GM23338 (cell line): ENCODE data around the gene REELD1. TPM values are rescaled to one million over a fixed set of nuclear protein-coding genes. Genes with fewer than 3 reads are reported as not detected.

ENCODE experiments used
- ATAC-seq: fragments of 200-7000 bp; cut with Tn5 transposase; 3 replicates; pipeline ENCODE4 v1.9.1; 2020
- DNase-seq: peaks from one replicate; pipeline ENCODE4 v3.0.0-alpha.2; 2015; ENCODE audit warnings: low spot score
- H2AFZ ChIP-seq: fragments of 200-600 bp; sonication (generic); 2 replicates; pipeline ENCODE4 v1.8.0; 2016; ENCODE audit warnings: antibody characterized with exemption, mild to moderate bottlenecking, moderate library complexity
- H3F3A ChIP-seq: fragments of 200-600 bp; sonication (generic); replicated peaks from 2 replicates; pipeline ENCODE4 v1.8.0; 2017; ENCODE audit warnings: antibody characterized with exemption, mixed run types, low read depth
- H3K27ac ChIP-seq: fragments of 200-600 bp; sonication (generic); 2 replicates; pipeline ENCODE4 v1.6.1; 2016; ENCODE audit warnings: low read depth
- H3K27me3 ChIP-seq: fragments of 200-600 bp; sonication (generic); 2 replicates; pipeline ENCODE4 v1.8.0; 2016; ENCODE audit warnings: mild to moderate bottlenecking, mixed run types, moderate library complexity; ENCODE audit not compliant: insufficient read depth
- H3K36me3 ChIP-seq: fragments of 200-600 bp; sonication (generic); 2 replicates; pipeline ENCODE4 v1.8.0; 2016; ENCODE audit warnings: mild to moderate bottlenecking; ENCODE audit not compliant: insufficient read depth
- H3K4me1 ChIP-seq: fragments of 200-600 bp; sonication (generic); 2 replicates; pipeline ENCODE4 v1.8.0; 2016; ENCODE audit warnings: mild to moderate bottlenecking, moderate library complexity; ENCODE audit not compliant: insufficient read depth
- H3K4me2 ChIP-seq: fragments of 200-600 bp; sonication (generic); 2 replicates; pipeline ENCODE4 v1.7.1; 2017; ENCODE audit warnings: mixed run types
- H3K4me3 ChIP-seq: fragments of 200-600 bp; sonication (generic); 2 replicates; pipeline ENCODE4 v1.6.1; 2016; ENCODE audit warnings: mixed run types
- H3K79me2 ChIP-seq: fragments of 200-600 bp; sonication (generic); replicated peaks from 2 replicates; pipeline ENCODE4 v1.8.0; 2017; ENCODE audit warnings: mild to moderate bottlenecking; ENCODE audit not compliant: insufficient read depth
- H3K9me2 ChIP-seq: fragments of 200-600 bp; sonication (generic); 2 replicates; pipeline ENCODE4 v1.8.0; 2017; ENCODE audit not compliant: insufficient read depth
- H4K20me1 ChIP-seq: fragments of 200-600 bp; sonication (generic); replicated peaks from 2 replicates; pipeline ENCODE4 v1.8.0; 2017; ENCODE audit warnings: mild to moderate bottlenecking; ENCODE audit not compliant: insufficient read depth
- H3K27ac Mint-ChIP-seq: 2 replicates; pipeline ENCODE4 v1.8.0; 2020; ENCODE audit warnings: inconsistent platforms, mild to moderate bottlenecking, moderate library complexity, mixed read lengths
- H3K27me3 Mint-ChIP-seq: 3 replicates; pipeline ENCODE4 v1.8.0; 2022; ENCODE audit warnings: low read depth, mild to moderate bottlenecking, moderate library complexity, mixed read lengths, inconsistent platforms; ENCODE audit not compliant: insufficient read depth, poor library complexity
- H3K36me3 Mint-ChIP-seq: 3 replicates; pipeline ENCODE4 v1.8.0; 2021; ENCODE audit warnings: low read depth, mild to moderate bottlenecking, inconsistent platforms, moderate library complexity, mixed read lengths
- H3K4me1 Mint-ChIP-seq: 3 replicates; pipeline ENCODE4 v1.8.0; 2020; ENCODE audit warnings: mild to moderate bottlenecking, inconsistent platforms, mixed read lengths
- H3K4me3 Mint-ChIP-seq: 3 replicates; pipeline ENCODE4 v1.8.0; 2021; ENCODE audit warnings: moderate library complexity, mild to moderate bottlenecking, inconsistent platforms, mixed read lengths
- H3K9me3 Mint-ChIP-seq: 3 replicates; pipeline ENCODE4 v1.8.0; 2020; ENCODE audit warnings: moderate library complexity, mild to moderate bottlenecking, inconsistent platforms, mixed read lengths
- CREB1 ChIP-seq: fragments of 250-450 bp; sonication (Bioruptor Pico); IDR thresholded peaks from 2 replicates; pipeline ENCODE4 v1.5.0; 2020; ENCODE audit warnings: low read depth, mild to moderate bottlenecking, moderate library complexity
- CTCF ChIP-seq, 2 experiments: fragments of 200-600 bp in 1 of 2; sonication (generic) in 1 of 2; conservative IDR thresholded peaks; 2 replicates each; pipeline versions ENCODE4 v1.5.1 to v1.6.1; 2016 to 2017; ENCODE audit warnings: antibody characterized with exemption in 2 of 2, low read depth in 2 of 2, mild to moderate bottlenecking in 2 of 2, moderate library complexity in 1 of 2
- EZH2phosphoT487 ChIP-seq: fragments of 200-600 bp; sonication (generic); IDR thresholded peaks from one replicate; pipeline ENCODE4 v1.8.1; 2018; ENCODE audit warnings: antibody characterized with exemption; ENCODE audit not compliant: unreplicated experiment
- NANOG ChIP-seq: IDR thresholded peaks from 2 replicates; pipeline ENCODE4 v1.6.1; 2016; ENCODE audit warnings: antibody characterized with exemption, borderline replicate concordance
- POLR2AphosphoS5 ChIP-seq: IDR thresholded peaks from 2 replicates; pipeline ENCODE4 v1.6.1; 2016; ENCODE audit warnings: antibody characterized with exemption, low read depth
- REST ChIP-seq: IDR thresholded peaks from one replicate; pipeline ENCODE4 v1.6.1; 2018; ENCODE audit warnings: antibody characterized with exemption; ENCODE audit not compliant: unreplicated experiment
- ZNF114 ChIP-seq: fragments of 250-450 bp; sonication (Bioruptor Pico); IDR thresholded peaks from 2 replicates; pipeline ENCODE4 v1.5.0; 2020; ENCODE audit warnings: mild to moderate bottlenecking, moderate library complexity
- polyA plus RNA-seq: library from polyadenylated mRNA; unstranded; fragments of >200 nt; fragmentation: Nextera tagmentation; extraction: Ambion mirVana; gene quantifications from 2 replicates; pipeline ENCODE4 v1.2.1, GENCODE V29; 2016
- total RNA-seq: library from RNA; depleted of rRNA; stranded (reverse); fragments of >200 nt; shearing (Covaris generic); gene quantifications from 2 replicates; pipeline ENCODE4 v1.2.3, GENCODE V29; 2014
- TF ChIP-seq, protein P1 (sequence below): IDR thresholded peaks from 2 replicates; pipeline ENCODE4 v1.6.1; 2016; ENCODE audit warnings: antibody characterized with exemption

REELD1 gene
- total and polyA plus RNA-seq, 2 experiments from 2014 or later: 0.19 TPM; not detected in 1

- TF ChIP-seq REST: no peak
- no peak for TF ChIP-seq ZNF114 (CRISPR knock-in tag)
Observed at GRCh38 chr4:146193628-146194027, 20.7 kb upstream of the REELD1 start (continued).

DNA sequence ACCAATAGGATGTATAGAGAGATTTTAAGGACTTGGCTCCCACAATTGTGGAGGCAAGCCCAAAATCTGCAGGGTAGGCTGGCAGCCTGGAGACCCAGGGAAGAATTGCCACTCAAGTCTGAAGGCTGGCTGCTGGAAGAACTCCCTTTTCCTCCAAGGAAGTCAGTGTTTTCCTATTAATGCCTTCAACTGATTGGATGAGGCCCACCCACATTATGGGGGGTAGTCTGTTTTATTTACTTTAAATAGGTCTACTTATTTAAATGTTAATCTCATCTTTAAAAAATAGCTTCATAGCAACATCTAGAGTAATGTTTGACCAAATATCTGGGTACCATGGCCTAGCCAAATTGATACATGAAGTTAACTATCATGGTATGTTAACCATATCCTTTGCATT is 20.1 kb upstream of the REELD1 start:
- no peaks in the 10 kb centered on the region; the same call in none of the 2 replicates for H4K20me1 ChIP-seq
- Mint-ChIP-seq H3K27me3 (peaks cover 1% of the 10 kb centered on the region), H3K4me3 (no peak overlapping the region), H3K4me1 (no peaks in the 10 kb centered on the region), H3K9me3 (no peaks in the 10 kb centered on the region), H3K27ac (no peak overlapping the region), H3K36me3 (peaks cover 20% of the 10 kb centered on the region; the same call in 2 of the 3 replicates)
- H3K4me2 ChIP-seq: no peak overlapping the region
- no peak for DNase-seq
- peaks cover 9% of the 10 kb centered on the region; the same call in 1 of the 2 replicates for H3K36me3 ChIP-seq
- H3K4me3 ChIP-seq: no peak overlapping the region
- ATAC-seq: no peak
- H3K79me2 ChIP-seq: no peaks in the 10 kb centered on the region
- H3K27me3 ChIP-seq: no peaks in the 10 kb centered on the region
- H3K27ac ChIP-seq: no peak overlapping the region
- TF ChIP-seq EZH2phosphoT487: no peak
- no peak for TF ChIP-seq CTCF (conservative IDR thresholded peaks at IDR 0.05; ENCODE audit: low read depth in 2 of 2)
- TF ChIP-seq POLR2AphosphoS5: no peak
- no peak for TF ChIP-seq CREB1
- TF ChIP-seq NANOG: no peak
- TF ChIP-seq, protein P1, sequence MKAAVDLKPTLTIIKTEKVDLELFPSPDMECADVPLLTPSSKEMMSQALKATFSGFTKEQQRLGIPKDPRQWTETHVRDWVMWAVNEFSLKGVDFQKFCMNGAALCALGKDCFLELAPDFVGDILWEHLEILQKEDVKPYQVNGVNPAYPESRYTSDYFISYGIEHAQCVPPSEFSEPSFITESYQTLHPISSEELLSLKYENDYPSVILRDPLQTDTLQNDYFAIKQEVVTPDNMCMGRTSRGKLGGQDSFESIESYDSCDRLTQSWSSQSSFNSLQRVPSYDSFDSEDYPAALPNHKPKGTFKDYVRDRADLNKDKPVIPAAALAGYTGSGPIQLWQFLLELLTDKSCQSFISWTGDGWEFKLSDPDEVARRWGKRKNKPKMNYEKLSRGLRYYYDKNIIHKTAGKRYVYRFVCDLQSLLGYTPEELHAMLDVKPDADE: no peak
- no peaks in the 10 kb centered on the region for H3K4me1 ChIP-seq
- H3K9me2 ChIP-seq: no peaks in the 10 kb centered on the region
- no peaks in the 10 kb centered on the region for H3F3A ChIP-seq
- no peak overlapping the region for H2AFZ ChIP-seq
